Measurements from ENCODE around the gene LRRC74A.

LRRC74A gene

GRCh38 chr14:76784881-76785280, 41.3 kb upstream of the LRRC74A start:
- TF ChIP-seq CTCF (conservative IDR thresholded peaks at IDR 0.05; ENCODE audit: low read length): peak; percentile 74
- DNase-seq (ENCODE audit: low read depth): peak; percentile 57
- no peak overlapping the region for H3K4me3 ChIP-seq (ENCODE audit: low read length)

GRCh38 chr14:76786601-76787000, 39.6 kb upstream of the LRRC74A start:
- TF ChIP-seq CTCF (conservative IDR thresholded peaks at IDR 0.05; ENCODE audit: low read length): no peak
- no peak overlapping the region for H3K4me3 ChIP-seq (ENCODE audit: low read length)
- DNase-seq (ENCODE audit: low read depth): no peak

DNA sequence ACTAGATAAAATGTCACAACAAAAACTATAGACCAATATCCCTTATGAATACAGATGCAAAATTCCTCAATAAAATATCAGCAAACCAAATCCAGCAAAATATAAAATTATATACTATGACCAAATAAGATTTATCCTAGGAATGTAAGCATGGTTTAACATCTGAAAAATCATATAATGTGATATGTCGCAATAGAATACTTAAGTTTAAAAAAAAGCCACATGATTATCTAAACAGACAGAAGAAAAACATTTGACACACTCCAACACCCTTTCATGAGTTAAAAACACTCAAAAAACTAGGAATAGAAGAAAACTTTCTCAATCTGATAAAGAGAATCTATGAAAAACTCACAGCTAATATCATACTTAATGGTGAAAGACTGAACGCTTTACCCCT, 33.8 kb upstream of the LRRC74A start:
- no peak overlapping the region for H3K4me3 ChIP-seq (ENCODE audit: low read length)
- TF ChIP-seq CTCF (conservative IDR thresholded peaks at IDR 0.05; ENCODE audit: low read length): no peak
- no peak for DNase-seq (ENCODE audit: low read depth)

GRCh38 chr14:76793324-76793723, 32.9 kb upstream of the LRRC74A start:
- no peak for TF ChIP-seq CTCF (conservative IDR thresholded peaks at IDR 0.05; ENCODE audit: low read length)
- H3K4me3 ChIP-seq (ENCODE audit: low read length): no peak overlapping the region

DNA sequence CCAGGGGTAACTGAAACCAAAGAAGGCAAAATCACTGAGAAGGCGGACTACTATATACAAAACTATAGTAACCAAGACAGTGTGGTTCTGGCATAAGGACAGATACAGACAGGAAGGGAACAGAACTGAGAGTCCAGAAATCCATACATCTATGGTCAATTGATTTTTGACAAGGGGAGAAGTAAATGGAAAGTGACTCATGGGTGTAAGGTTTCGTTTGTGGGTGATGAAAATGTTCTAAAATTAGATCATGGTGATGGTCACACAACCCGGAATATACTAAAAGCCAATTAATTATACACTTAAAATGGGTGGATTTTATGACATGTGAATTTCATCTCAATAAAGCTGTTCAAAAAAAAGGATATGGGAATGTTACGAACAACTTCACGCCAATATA, 32.3 kb upstream of the LRRC74A start:
- no peak overlapping the region for H3K4me3 ChIP-seq (ENCODE audit: low read length)
- no peak for TF ChIP-seq CTCF (conservative IDR thresholded peaks at IDR 0.05; ENCODE audit: low read length)
- no peak for DNase-seq (ENCODE audit: low read depth)

More at GRCh38 chr14:76793324-76793723, 32.9 kb upstream of the LRRC74A start:
- DNase-seq (ENCODE audit: low read depth): no peak

DNA sequence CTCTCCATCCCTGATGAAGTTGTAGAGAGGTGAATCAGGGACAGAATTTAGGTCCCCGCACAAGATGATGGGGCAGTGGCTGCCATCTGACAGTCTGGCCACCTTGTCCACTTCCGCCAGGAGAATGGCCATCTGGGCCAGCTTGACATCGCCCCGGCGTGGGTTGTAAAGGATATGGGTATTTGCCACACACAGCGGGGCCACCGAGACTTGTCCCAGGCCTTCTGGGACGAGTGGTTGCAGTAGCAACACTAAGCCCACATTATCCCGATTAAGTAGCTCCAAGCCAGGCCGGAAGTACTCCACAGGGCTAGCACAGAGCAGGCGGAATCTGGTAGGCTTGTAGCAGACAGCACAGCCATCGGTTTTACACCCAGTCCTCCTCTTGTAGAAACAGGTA, 19.8 kb upstream of the LRRC74A start:
- no peak for DNase-seq (ENCODE audit: low read depth)
- TF ChIP-seq CTCF (conservative IDR thresholded peaks at IDR 0.05; ENCODE audit: low read length): no peak

DNA sequence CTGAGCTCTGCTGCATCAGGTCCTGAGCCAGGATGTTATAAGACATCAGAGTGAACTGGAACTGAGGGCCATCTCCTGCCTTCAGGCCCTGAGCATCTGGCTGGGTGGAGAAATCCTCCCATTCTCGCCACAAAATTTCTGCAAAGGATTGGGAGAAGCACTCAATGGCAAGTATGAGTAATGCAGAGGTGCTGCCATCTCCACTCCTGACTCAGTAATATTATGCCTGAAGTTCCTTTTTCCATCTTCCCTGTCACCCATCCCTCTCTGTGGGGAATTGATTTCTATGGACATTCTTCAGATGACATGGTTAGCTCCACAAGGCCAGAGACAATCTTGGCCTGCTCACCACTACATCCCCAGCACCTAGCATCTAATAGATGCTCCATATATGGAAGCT, 18.2 kb upstream of the LRRC74A start:
- no peak for TF ChIP-seq CTCF (conservative IDR thresholded peaks at IDR 0.05; ENCODE audit: low read length)
- DNase-seq (ENCODE audit: low read depth): no peak
- no peak overlapping the region for H3K4me3 ChIP-seq (ENCODE audit: low read length)

More for the DNA sequence above, 19.8 kb upstream of the LRRC74A start:
- no peak overlapping the region for H3K4me3 ChIP-seq (ENCODE audit: low read length)
